ENCODE data around the gene PAK1. TPM values are rescaled to one million over a fixed set of nuclear protein-coding genes. Genes with fewer than 3 reads are reported as not detected.

Gene PAK1
- total and polyA plus RNA-seq, 9 of the 15 experiments (the other 6 are each of a cell fraction or from before 2014, with no cell fraction given) = 0.52 to 11.7 (median 1.9) TPM

DNA sequence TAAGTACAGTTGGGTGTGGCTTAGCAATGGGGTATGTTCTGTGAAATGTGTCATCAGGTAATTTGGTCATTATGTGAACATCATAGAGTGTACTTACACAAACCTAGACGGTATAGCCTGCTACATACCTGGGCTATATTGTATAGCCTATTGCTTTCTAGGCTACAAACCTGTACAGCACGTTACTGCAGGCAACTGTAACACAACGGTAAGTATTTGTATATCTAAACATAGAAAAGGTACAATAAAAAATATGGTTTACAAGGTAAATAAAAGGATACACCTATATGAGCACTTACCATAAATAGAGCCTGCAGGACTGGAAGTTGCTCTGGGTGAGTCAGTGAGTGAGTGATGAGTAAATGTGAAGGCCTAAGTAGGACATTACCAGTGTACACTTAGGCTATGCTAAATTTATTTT is 99.3 kb downstream of the PAK1 start:
- Histone ChIP-seq H3K27ac (ENCODE audit: extremely low read depth, low read depth, low read length) (no peak overlapping the region), H3K9me1 (ENCODE audit: control insufficient read depth, insufficient read depth, low read length) (no peaks in the 10 kb centered on the region), H2AFZ (ENCODE audit: low read depth, low read length) (no peak overlapping the region), H3K4me3 (no peak overlapping the region), H4K20me1 (replicated peaks; ENCODE audit: control insufficient read depth, insufficient read depth, low read length) (no peaks in the 10 kb centered on the region), H3K27me3 (ENCODE audit: control insufficient read depth in 2 of 2, insufficient read depth in 2 of 2, low read length in 2 of 2) (no peaks in the 10 kb centered on the region), H3K9me3 (replicated peaks; ENCODE audit: control insufficient read depth, insufficient read depth, low read depth, low read length) (no peaks in the 10 kb centered on the region), H3K4me2 (ENCODE audit: insufficient read depth, low read length) (no peak overlapping the region), H3K36me3 (ENCODE audit: control insufficient read depth, insufficient read depth, low read length) (no peaks in the 10 kb centered on the region), H3K9ac (ENCODE audit: insufficient read depth in 1 of 2, low read depth in 2 of 2, low read length in 2 of 2) (no peak overlapping the region), H3K4me1 (replicated peaks in 1 of 2; ENCODE audit: control insufficient read depth in 2 of 2, insufficient read depth in 2 of 2, low read length in 2 of 2) (no peaks in the 10 kb centered on the region), H3K79me2 (ENCODE audit: control insufficient read depth, insufficient read depth, low read length) (no peaks in the 10 kb centered on the region)
- POLR2A ChIA-PET = no interaction called here
- in situ Hi-C loops (cut with MboI) = no loop called here
- DNase-seq (ENCODE audit: extremely low read depth in 1 of 4, low spot score in 3 of 4) (no peak), FAIRE-seq (no peak), ATAC-seq (no peak)
- CTCF ChIA-PET (ENCODE audit: low intra/inter-chr PET ratio) = no interaction called here
- 2% methylated on average over 3 of the region's 3 CpGs for WGBS (ENCODE audit: insufficient coverage, low coverage, missing lambda C conversion rate)
- TF ChIP-seq, protein P1, sequence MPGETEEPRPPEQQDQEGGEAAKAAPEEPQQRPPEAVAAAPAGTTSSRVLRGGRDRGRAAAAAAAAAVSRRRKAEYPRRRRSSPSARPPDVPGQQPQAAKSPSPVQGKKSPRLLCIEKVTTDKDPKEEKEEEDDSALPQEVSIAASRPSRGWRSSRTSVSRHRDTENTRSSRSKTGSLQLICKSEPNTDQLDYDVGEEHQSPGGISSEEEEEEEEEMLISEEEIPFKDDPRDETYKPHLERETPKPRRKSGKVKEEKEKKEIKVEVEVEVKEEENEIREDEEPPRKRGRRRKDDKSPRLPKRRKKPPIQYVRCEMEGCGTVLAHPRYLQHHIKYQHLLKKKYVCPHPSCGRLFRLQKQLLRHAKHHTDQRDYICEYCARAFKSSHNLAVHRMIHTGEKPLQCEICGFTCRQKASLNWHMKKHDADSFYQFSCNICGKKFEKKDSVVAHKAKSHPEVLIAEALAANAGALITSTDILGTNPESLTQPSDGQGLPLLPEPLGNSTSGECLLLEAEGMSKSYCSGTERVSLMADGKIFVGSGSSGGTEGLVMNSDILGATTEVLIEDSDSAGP (CRISPR knock-in tag; IDR thresholded peaks at IDR 0.05) = no peak
- BruUV-seq (replicated peaks) = no TSS peak
- intact Hi-C loops (cut with micrococcal nuclease) = loop anchor here (10.0 kb wide), 1 partner anchor 180 kb away; no protein-coding TSS in a partner anchor

DNA sequence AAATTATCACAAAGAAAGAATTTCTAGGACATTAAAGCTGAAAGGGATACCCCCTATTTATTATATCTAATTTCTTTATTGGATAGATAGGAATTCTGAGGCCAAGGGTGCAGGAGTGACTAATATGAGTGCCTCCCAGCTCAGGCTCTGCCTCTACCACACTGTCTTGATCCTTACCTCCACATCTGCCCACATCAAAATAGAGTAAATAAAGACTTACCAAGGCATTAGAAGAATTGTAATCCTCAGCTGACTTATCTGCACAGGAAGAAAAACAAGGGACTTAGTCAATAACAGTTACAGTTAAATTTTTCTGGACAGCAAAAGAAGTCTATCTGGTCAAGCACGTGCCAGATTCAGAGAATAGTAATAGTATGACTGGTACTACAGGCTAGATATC is 99.8 kb downstream of the PAK1 start:
- in situ Hi-C loops (cut with MboI) (no loop called here), intact Hi-C loops (cut with micrococcal nuclease) (loop anchor here (10.0 kb wide), 1 partner anchor 179 kb away; no protein-coding TSS in a partner anchor)
- H4K20me1 ChIP-seq (replicated peaks; ENCODE audit: control insufficient read depth, insufficient read depth, low read length) = no peaks in the 10 kb centered on the region
- H3K79me2 ChIP-seq (ENCODE audit: control insufficient read depth, insufficient read depth, low read length) = no peaks in the 10 kb centered on the region
- no peak overlapping the region for H3K4me3 ChIP-seq
- no peak overlapping the region for H3K9ac ChIP-seq (ENCODE audit: insufficient read depth in 1 of 2, low read depth in 2 of 2, low read length in 2 of 2)
- H2AFZ ChIP-seq (ENCODE audit: low read depth, low read length) = no peak overlapping the region
- ATAC-seq (no peak), FAIRE-seq (no peak), DNase-seq (ENCODE audit: extremely low read depth in 1 of 4, low spot score in 3 of 4) (no peak)
- 0% methylated on average over 1 of the region's 1 CpG for WGBS (ENCODE audit: insufficient coverage, low coverage, missing lambda C conversion rate)
- H3K9me3 ChIP-seq (replicated peaks; ENCODE audit: control insufficient read depth, insufficient read depth, low read depth, low read length) = no peaks in the 10 kb centered on the region
- no TSS peak for BruUV-seq (replicated peaks)
- no peak overlapping the region for H3K27ac ChIP-seq (ENCODE audit: extremely low read depth, low read depth, low read length)
- POLR2A ChIA-PET = no interaction called here
- TF ChIP-seq ILK (tag; IDR thresholded peaks at IDR 0.05; ENCODE audit: borderline replicate concordance, low read depth) = no peak
- TF ChIP-seq, protein P2, sequence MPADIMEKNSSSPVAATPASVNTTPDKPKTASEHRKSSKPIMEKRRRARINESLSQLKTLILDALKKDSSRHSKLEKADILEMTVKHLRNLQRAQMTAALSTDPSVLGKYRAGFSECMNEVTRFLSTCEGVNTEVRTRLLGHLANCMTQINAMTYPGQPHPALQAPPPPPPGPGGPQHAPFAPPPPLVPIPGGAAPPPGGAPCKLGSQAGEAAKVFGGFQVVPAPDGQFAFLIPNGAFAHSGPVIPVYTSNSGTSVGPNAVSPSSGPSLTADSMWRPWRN (IDR thresholded peaks at IDR 0.05; ENCODE audit: low read depth) = no peak
- no peak for TF ChIP-seq ELF2 (CRISPR knock-in tag; IDR thresholded peaks at IDR 0.05)
- H3K27me3 ChIP-seq (ENCODE audit: control insufficient read depth in 2 of 2, insufficient read depth in 2 of 2, low read length in 2 of 2) = no peaks in the 10 kb centered on the region
- no peaks in the 10 kb centered on the region for H3K9me1 ChIP-seq (ENCODE audit: control insufficient read depth, insufficient read depth, low read length)
- CTCF ChIA-PET (ENCODE audit: low intra/inter-chr PET ratio) = no interaction called here
- no peaks in the 10 kb centered on the region for H3K36me3 ChIP-seq (ENCODE audit: control insufficient read depth, insufficient read depth, low read length)
- no peaks in the 10 kb centered on the region for H3K4me1 ChIP-seq (replicated peaks in 1 of 2; ENCODE audit: control insufficient read depth in 2 of 2, insufficient read depth in 2 of 2, low read length in 2 of 2)
- H3K4me2 ChIP-seq (ENCODE audit: insufficient read depth, low read length) = no peak overlapping the region
